Choroid plexus epithelial cell (primary cell): ENCODE measurements around the gene WNK1.

Experiments used
- DNase-seq: peaks from one replicate; pipeline ENCODE4 v3.0.0-alpha.2; 2010; ENCODE audit warnings: low read depth
- H3K4me3 ChIP-seq: 2 replicates; pipeline ENCODE4 v1.5.1; 2011; ENCODE audit warnings: low read depth, mild to moderate bottlenecking, control low read depth, low read length, moderate library complexity
- TF ChIP-seq, protein P1 (sequence below): conservative IDR thresholded peaks from 2 replicates; pipeline ENCODE4 v1.5.1; 2011; ENCODE audit warnings: low read depth, mild to moderate bottlenecking, control low read depth, inconsistent platforms, low read length, moderate library complexity

Gene WNK1

DNA sequence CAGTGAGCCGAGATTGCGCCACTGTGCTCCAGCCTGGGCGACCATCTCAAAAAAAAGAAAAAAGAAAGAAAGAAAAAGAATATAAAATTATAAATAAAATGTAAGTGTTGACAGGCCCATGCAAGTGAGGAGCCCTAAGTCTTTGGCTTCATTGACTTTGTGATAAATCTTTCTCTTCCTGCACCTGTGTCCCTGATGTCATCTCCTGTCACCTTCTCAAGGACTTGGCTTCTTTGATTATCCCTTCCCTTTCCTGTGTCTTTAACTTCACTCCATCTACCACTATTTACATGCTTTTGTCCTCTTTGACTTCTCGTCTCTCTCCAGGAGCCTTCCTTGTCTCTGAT is 33.6 kb upstream of the WNK1 start:
- TF ChIP-seq, protein P1, sequence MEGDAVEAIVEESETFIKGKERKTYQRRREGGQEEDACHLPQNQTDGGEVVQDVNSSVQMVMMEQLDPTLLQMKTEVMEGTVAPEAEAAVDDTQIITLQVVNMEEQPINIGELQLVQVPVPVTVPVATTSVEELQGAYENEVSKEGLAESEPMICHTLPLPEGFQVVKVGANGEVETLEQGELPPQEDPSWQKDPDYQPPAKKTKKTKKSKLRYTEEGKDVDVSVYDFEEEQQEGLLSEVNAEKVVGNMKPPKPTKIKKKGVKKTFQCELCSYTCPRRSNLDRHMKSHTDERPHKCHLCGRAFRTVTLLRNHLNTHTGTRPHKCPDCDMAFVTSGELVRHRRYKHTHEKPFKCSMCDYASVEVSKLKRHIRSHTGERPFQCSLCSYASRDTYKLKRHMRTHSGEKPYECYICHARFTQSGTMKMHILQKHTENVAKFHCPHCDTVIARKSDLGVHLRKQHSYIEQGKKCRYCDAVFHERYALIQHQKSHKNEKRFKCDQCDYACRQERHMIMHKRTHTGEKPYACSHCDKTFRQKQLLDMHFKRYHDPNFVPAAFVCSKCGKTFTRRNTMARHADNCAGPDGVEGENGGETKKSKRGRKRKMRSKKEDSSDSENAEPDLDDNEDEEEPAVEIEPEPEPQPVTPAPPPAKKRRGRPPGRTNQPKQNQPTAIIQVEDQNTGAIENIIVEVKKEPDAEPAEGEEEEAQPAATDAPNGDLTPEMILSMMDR = no peak
- no peak for DNase-seq
- no peak overlapping the region for H3K4me3 ChIP-seq

DNA sequence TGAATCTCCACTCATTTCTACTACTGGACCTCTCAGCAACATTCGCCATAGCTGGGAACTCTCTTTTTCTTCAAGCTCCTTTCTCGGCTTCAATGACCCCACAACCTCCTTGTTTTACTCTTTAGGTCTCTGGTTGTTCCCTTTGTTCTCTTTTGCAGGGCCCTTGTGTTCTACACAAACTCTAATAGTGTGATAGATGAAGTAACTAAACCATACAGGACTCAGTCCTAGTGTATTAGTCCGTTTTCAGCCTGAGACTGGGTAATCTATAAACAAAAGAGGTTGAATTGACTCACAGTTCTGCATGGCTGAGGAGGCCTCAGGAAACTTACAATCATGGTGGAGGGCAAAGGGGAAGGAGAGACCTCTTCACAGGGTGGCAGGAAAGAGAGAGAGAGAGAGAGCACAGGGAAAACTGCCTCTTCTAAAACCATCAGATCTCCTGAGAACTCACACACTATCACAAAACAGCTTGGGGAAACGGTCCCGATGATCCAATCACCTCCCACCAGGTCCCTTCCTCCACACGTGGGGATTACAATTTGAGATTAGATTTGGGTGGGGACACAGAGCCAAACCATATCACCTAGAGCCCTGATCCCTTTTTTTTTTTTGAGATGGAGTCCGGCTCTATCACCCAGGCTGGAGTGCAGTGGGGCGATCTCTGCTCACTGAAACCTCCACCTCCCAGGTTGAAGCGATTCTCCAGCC is 32.0 kb upstream of the WNK1 start:
- no peak for DNase-seq

DNA sequence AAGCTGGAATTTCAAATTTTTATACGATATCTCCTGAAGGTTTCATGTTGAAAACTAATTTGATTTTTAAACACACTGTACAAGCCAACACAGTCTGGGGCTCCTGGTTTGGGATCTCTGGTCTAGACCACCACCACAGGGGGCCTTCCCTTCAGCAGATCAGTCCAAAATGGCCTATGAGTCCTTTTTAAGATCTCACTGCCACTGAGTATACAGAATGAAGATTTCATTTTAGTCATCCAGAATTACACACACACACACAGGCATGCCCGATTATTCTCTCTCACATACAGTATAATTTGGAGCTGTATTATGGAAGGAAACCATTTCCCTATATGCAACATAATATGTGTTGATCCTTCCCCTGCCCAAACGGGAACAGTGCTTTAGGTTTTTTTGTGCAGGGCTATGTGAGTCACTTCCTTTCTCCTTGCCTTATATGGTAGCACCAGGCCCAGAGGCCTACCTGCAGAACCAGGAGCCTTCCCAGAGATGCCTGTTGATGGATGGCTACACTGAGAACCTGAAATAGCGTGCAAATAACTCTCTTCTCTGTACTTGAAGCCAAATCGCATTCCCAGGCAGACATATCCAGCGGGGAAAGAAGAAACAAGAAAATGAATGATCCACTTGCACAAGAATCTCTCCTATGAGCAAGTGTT is 28.1 kb upstream of the WNK1 start:
- DNase-seq = peak; percentile 24
- TF ChIP-seq, protein P1 = no peak
- H3K4me3 ChIP-seq = no peak overlapping the region

More for the DNA sequence above, 32.0 kb upstream of the WNK1 start:
- H3K4me3 ChIP-seq = no peak overlapping the region
- TF ChIP-seq, protein P1 = no peak

DNA sequence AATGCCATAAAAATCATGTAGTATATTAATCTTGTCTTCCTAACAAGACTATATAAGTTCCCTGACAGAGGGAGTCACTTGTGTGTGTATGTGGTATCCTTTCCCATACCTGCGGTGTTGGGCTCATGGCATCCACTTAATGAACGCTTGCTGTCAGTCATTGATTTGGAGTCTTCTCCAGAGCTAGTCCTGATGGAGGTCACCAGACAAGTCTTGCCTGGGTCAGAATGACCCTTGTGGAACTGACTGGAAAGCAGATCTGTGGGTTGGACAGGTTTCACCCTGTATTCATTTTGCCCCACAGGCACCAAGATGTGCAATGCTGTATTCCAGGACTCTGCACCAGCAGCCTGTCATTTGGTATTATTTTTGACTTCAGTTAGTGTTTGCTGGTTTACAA is 27.3 kb upstream of the WNK1 start:
- DNase-seq = no peak
- H3K4me3 ChIP-seq = no peak overlapping the region
- TF ChIP-seq, protein P1 = no peak

DNA sequence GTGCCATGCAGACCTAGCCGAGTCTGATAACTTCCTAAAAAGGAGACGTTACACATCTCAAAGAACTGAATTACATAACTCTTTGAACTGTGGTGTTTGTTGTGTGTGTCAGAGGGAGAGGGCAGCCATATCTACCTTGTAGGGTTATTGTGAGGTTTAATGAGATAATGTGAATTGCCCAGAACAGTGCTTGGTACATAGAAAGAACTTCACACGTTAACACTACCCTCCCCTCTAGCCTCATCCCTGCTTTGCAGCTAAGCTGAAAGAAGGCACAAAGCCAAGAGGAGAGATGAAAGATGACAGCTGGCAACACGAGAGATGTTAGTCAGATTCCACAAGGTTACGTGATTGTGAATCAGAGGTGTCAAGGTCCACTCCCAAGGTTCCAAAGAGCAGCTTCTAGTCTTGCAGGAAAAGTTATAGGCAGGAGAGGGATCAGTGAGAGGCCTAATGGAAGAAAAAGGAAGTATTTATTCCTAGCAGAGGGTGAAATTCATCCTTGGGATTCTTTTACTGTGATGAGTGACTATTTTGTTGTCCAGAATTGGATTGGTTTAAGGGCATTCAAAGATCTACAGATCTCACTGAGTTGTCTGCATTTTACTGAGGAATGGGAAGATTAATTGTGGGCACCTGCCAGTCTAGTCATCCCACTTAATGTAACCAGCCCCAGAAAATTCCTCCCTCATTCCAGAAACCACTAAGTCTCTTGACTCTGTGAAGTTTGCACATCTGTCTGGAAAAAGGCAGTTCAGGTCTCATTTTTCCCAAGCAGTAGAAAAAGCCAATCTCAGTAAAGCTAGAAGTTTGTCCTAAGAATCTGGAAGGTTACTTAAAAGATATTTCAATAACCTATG is 25.9 kb upstream of the WNK1 start:
- H3K4me3 ChIP-seq = no peak overlapping the region
- TF ChIP-seq, protein P1 = no peak
- peak; percentile 54 for DNase-seq

DNA sequence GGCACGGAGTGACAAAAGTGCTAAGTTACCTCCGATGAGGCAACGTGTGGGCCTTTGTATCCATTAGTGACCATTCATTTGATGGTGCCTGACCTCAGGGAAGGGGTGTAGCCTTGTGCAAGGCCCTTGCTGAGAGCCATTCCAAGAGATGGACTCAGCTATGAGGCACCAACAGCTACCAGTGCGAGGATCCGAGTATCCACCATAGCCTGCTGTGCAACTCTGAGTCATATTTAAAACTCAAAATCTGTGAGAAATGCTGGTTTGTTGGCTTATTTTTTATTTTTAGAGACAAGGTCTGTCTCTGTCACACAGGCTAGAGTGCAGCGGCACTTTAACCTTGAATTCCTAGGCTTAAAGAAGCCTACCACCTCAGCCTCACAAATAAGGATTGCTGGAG is 25.1 kb upstream of the WNK1 start:
- TF ChIP-seq, protein P1 = no peak
- peak; percentile 77 for DNase-seq
- no peak overlapping the region for H3K4me3 ChIP-seq
